GM12864 (cell line): ENCODE measurements around the gene BMP8B.

Experiments
- DNase-seq: peaks from one replicate; pipeline ENCODE4 v3.0.0-alpha.2; 2011; ENCODE audit warnings: low read depth
- H3K4me3 ChIP-seq: 2 replicates; pipeline ENCODE4 v1.5.1; 2011; ENCODE audit warnings: mild to moderate bottlenecking, low read depth, low read length, control low read depth
- TF ChIP-seq, protein P1 (sequence below): IDR thresholded peaks from 2 replicates; pipeline ENCODE4 v1.5.1; 2011; ENCODE audit warnings: low read depth, mild to moderate bottlenecking, moderate library complexity, low read length, control low read depth, inconsistent platforms; ENCODE audit errors: missing control alignments

BMP8B gene

DNA sequence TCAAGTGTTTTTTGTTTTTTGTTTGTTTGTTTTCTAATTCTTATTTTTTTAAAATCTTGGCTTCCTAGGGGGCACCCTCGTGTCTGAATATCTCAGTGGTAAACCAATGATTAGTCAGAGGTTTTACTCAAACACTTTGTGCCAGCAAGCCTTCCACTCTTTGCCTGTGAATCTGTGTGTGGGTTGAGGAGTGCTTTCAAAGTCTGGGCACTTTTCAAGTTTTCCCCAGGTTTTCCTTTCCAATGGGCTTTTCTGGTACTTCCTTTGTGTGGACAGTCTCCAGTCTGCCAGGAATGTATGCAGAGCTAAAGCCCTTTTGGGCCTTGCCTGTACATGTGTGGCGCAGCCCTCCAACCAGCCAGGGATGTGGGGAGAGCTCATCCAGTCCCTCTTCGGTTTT, 59.6 kb downstream of the BMP8B start:
- TF ChIP-seq, protein P1, sequence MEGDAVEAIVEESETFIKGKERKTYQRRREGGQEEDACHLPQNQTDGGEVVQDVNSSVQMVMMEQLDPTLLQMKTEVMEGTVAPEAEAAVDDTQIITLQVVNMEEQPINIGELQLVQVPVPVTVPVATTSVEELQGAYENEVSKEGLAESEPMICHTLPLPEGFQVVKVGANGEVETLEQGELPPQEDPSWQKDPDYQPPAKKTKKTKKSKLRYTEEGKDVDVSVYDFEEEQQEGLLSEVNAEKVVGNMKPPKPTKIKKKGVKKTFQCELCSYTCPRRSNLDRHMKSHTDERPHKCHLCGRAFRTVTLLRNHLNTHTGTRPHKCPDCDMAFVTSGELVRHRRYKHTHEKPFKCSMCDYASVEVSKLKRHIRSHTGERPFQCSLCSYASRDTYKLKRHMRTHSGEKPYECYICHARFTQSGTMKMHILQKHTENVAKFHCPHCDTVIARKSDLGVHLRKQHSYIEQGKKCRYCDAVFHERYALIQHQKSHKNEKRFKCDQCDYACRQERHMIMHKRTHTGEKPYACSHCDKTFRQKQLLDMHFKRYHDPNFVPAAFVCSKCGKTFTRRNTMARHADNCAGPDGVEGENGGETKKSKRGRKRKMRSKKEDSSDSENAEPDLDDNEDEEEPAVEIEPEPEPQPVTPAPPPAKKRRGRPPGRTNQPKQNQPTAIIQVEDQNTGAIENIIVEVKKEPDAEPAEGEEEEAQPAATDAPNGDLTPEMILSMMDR: no peak
- DNase-seq: no peak
- no peak overlapping the region for H3K4me3 ChIP-seq

DNA sequence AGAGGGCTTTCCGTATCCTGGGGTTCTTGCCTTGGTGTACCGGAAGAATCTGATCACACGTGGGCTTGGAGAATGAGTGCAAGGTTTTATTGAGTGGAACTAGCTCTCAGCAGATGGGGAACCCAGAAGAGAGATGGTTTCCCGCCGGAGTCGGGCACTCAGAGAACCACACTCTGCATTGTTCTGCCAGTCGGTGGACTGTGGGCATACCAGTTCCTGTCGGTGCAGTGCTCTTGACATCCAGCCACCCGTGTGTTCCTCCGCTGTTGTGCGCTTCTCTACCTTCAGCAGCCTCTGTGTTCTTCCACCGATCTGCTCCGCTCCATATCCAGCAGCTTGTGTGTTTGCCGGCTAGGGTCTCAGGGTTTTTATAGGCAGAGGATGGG, 60.7 kb downstream of the BMP8B start:
- no peak for DNase-seq
- no peak overlapping the region for H3K4me3 ChIP-seq
- TF ChIP-seq, protein P1: no peak

DNA sequence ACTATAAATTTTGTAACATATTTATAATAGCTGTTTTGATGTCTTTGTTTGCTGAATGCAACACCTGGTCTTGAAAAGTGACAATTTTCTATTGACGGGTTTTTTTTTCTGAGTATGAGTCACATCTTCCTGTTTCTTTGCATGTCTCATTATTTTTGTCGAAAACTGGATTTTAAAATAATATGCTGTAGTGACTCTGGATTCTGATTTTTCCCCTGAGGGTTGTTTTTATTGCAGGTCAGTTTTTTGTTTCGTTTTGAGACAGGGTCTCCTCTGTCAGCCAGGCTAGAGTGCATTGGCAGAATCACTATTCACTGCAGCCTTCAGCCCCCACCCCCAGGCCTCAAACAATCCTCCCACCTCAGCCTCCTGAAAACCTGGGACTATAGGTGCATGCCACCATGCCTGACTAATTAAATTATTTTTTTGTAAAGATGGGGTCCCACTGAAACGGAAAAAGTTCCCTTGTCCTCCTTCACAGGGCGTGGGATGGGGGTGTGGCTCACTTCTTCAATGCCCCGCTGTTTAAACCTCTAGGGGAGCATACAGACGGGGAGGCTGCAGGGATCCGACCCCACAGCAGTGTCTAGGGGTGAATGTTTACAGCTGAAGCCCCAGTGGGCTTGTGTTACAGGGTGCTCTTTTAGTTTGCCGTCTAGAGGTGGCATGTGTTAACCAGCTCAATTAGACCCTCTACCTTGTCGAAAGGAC, 61.3 kb downstream of the BMP8B start:
- peak; percentile 41 for DNase-seq
- TF ChIP-seq, protein P1: no peak
- H3K4me3 ChIP-seq: no peak overlapping the region; the same call in 1 of the 2 replicates

DNA sequence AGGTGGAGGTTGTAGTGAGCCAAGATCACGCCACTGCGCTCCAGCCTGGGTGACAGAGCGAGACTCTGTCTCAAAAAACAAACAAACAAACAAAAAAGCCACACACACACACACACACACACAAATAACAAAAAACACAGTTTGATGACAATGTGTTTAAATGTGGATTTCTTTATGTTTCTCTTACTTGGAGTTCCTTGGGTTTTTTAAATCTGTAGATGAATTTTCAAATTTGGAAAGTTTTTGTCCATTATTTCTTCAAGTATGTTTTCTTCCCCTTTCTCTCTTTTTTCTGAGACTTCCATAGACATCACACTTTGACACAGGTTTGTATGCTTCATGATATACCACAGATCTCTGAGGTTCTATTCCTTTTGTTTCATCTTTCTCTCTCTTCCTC, 62.1 kb downstream of the BMP8B start:
- no peak for DNase-seq
- TF ChIP-seq, protein P1: no peak
- H3K4me3 ChIP-seq: no peak overlapping the region

DNA sequence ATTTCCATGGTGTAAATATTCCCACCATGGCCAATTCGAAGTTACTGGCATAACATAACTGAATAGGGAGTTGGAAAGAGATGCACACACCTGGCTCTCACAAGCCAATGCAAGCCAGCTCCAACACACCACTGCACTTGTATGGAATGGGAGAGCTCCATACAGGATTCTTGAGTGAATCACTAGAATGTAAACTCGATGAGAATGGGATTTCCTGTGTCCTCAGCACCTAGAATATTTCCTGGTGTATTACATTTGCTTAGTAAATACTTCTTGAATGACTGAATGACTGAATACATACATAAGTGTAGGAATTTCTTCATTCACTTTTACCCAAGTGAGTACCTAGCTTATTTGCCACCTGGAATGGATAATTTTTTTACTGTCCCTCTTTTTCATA, 66.2 kb downstream of the BMP8B start:
- DNase-seq: no peak
- TF ChIP-seq, protein P1: no peak
- no peak overlapping the region for H3K4me3 ChIP-seq

DNA sequence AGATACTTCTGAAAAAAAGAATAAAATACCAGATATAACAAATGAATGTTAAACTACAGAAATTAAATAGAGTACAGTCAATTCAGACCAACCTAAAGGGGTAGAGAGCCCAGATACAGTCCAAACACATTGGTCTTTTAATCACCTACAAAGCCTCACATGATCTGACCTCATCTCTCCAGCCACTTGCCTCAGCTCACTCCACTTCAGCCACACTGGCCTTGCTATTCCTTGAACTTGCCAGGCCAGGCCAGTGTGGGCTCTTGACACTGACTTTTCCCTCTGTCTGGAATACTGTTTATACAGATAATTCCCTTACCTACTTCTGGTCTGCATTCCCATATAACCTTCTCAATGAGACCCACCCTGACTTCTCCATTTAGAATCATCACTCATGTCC, 67.0 kb downstream of the BMP8B start:
- TF ChIP-seq, protein P1: no peak
- no peak for DNase-seq
- H3K4me3 ChIP-seq: no peak overlapping the region
